Esophagus squamous epithelium (tissue), 4 donors: ENCODE data around the gene TBC1D2.

Experiments used
- POLR2A ChIP-seq, 4 donors: fragments of 450-650 bp; IDR thresholded peaks; one replicate each; pipeline ENCODE4 v1.6.1; 2017; ENCODE audit warnings: antibody characterized with exemption in 4 of 4, mild to moderate bottlenecking in 4 of 4, moderate library complexity in 3 of 4
- TF ChIP-seq, protein P1 (sequence below), 6 experiments: fragments of 450-650 bp in 4 of 6; fragments of 200-600 bp in 2 of 6; sonication (generic) in 2 of 6; IDR thresholded peaks; one replicate each; pipeline ENCODE4 v1.5.1; 2016 to 2019; ENCODE audit warnings: antibody characterized with exemption in 6 of 6, mild to moderate bottlenecking in 4 of 6, moderate library complexity in 4 of 6

DNA sequence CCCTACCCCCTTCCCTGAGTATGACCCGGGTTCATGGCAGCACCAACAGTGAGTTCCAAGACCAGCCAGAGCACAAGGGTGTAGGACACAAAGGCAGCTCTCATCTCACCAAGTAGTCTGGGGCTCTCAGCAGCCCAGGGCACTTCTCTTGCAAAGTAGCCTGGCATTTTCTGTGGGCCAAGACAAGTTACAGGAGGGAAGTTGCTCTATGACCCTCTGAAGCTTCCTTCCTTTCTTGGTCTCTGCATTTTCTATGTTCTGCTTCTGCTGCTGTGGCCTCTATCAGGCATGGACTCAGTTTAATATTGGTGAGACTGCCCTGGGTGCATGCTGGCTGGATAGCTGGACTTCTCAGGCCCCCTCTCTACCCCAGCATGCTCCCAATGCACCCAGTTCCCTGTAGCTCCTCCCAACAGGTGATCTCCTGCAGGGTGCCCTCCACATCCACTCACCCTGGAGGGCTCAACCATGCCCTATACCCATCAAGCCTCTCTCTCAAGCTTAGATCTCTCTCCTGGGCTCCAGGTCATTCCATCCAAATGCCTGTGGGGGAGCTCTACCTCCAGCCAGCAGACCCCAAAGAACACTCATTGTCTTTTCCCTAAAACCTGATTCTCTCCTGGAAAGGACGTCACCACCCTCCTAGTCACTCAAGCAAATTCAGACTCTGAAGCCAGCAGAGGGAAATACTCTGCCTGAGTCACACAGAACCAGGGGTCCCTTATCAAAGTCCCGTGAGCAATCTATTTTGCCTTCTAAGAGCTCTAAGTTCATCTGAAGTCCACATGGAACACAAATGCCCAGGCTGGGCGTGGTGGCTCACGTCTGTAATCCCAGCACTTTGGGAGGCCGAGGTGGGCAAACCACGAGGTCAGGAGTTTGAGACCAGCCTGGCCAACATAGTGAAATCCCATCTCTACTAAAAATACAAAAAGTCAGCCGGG is 13.8 kb downstream of the TBC1D2 start:
- TF ChIP-seq, protein P1, sequence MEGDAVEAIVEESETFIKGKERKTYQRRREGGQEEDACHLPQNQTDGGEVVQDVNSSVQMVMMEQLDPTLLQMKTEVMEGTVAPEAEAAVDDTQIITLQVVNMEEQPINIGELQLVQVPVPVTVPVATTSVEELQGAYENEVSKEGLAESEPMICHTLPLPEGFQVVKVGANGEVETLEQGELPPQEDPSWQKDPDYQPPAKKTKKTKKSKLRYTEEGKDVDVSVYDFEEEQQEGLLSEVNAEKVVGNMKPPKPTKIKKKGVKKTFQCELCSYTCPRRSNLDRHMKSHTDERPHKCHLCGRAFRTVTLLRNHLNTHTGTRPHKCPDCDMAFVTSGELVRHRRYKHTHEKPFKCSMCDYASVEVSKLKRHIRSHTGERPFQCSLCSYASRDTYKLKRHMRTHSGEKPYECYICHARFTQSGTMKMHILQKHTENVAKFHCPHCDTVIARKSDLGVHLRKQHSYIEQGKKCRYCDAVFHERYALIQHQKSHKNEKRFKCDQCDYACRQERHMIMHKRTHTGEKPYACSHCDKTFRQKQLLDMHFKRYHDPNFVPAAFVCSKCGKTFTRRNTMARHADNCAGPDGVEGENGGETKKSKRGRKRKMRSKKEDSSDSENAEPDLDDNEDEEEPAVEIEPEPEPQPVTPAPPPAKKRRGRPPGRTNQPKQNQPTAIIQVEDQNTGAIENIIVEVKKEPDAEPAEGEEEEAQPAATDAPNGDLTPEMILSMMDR (IDR thresholded peaks at IDR 0.05), result no peak
- no peak for TF ChIP-seq POLR2A (IDR thresholded peaks at IDR 0.05)
